Left lung (tissue), 10 donors: ENCODE measurements around the gene C19orf38. TPM values are rescaled to one million over a fixed set of nuclear protein-coding genes. Genes with fewer than 3 reads are reported as not detected.

Experiments
- ATAC-seq: fragments of 200-7000 bp; cut with Tn5 transposase; one replicate; pipeline ENCODE4 v1.9.1; 2020; ENCODE audit warnings: moderate library complexity
- DNase-seq, 4 donors: peaks; one replicate each; pipeline ENCODE4 v3.0.0-alpha.2; 2013 to 2020
- H3K27ac ChIP-seq, 2 donors: fragments of 200-600 bp; sonication (generic) in 1 of 2; one replicate each; pipeline versions ENCODE4 v1.5.0 to v1.8.0; 2020 to 2021
- H3K27me3 ChIP-seq, 2 donors: fragments of 200-600 bp; sonication (generic) in 1 of 2; one replicate each; pipeline versions ENCODE4 v1.5.0 to v1.8.0; 2020 to 2021
- H3K36me3 ChIP-seq, 2 donors: fragments of 200-600 bp; sonication (generic) in 1 of 2; one replicate each; pipeline versions ENCODE4 v1.5.0 to v1.8.0; 2020 to 2021
- H3K4me1 ChIP-seq, 2 donors: fragments of 200-600 bp; one replicate each; pipeline ENCODE4 v1.8.0; 2021
- H3K4me3 ChIP-seq, 2 donors: fragments of 200-600 bp; sonication (generic) in 1 of 2; one replicate each; pipeline versions ENCODE4 v1.5.0 to v1.8.0; 2020 to 2021; ENCODE audit warnings: mild to moderate bottlenecking in 1 of 2
- H3K9me3 ChIP-seq, 2 donors: fragments of 200-600 bp; sonication (generic) in 1 of 2; one replicate each; pipeline versions ENCODE4 v1.5.0 to v1.8.0; 2020 to 2021
- intact Hi-C, 2 donors: fragments of 100-400 bp; cut with DNase I; formaldehyde crosslinking; loops; one replicate each; pipeline versions ENCODE4 v1.11.2 to v1.14.2; 2022
- polyA plus RNA-seq, 6 donors: library from polyadenylated mRNA; unstranded; fragments of 120-200 nt; gene quantifications; one replicate each; pipeline ENCODE4 v1.2.1, GENCODE V29; 2013; ENCODE audit not compliant: insufficient read length in 6 of 6
- total RNA-seq, 2 donors: library from RNA; stranded (reverse); fragmentation: NEBNext Ultra II Directional; extraction: Animal tissue kit (Norgen Biotek cat#: 25700); gene quantifications; one replicate each; pipeline ENCODE4 v1.2.1, GENCODE V29; 2021
- TF ChIP-seq, protein P1 (sequence below), 2 donors: fragments of 200-600 bp; sonication (generic) in 1 of 2; IDR thresholded peaks; one replicate each; pipeline versions ENCODE4 v1.5.0 to v1.8.0; 2021; ENCODE audit warnings: antibody characterized with exemption in 2 of 2
- donor health status: DM: no; HTN: yes; CAD: no.
- donor health status: DM: no; HTN: no; CAD: no.

C19orf38 gene
- total and polyA plus RNA-seq, 8 donors: 2.8 to 11.8 (median 4.1) TPM

- H3K27me3 ChIP-seq: no peaks in the 10 kb centered on the region
- TF ChIP-seq, protein P1, sequence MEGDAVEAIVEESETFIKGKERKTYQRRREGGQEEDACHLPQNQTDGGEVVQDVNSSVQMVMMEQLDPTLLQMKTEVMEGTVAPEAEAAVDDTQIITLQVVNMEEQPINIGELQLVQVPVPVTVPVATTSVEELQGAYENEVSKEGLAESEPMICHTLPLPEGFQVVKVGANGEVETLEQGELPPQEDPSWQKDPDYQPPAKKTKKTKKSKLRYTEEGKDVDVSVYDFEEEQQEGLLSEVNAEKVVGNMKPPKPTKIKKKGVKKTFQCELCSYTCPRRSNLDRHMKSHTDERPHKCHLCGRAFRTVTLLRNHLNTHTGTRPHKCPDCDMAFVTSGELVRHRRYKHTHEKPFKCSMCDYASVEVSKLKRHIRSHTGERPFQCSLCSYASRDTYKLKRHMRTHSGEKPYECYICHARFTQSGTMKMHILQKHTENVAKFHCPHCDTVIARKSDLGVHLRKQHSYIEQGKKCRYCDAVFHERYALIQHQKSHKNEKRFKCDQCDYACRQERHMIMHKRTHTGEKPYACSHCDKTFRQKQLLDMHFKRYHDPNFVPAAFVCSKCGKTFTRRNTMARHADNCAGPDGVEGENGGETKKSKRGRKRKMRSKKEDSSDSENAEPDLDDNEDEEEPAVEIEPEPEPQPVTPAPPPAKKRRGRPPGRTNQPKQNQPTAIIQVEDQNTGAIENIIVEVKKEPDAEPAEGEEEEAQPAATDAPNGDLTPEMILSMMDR (IDR thresholded peaks at IDR 0.05): no peak
Observed at GRCh38 chr19:10894911-10895213, 46.6 kb downstream of the C19orf38 start.

GRCh38 chr19:10895363-10895762 lies 47.1 kb downstream of the C19orf38 start:
- no peaks in the 10 kb centered on the region for H3K36me3 ChIP-seq
- H3K4me1 ChIP-seq: peaks cover 6 to 10% of the 10 kb centered on the region in 2 donors
- H3K9me3 ChIP-seq: no peaks in the 10 kb centered on the region
- intact Hi-C loops: no loop called here
- TF ChIP-seq, protein P1 (IDR thresholded peaks at IDR 0.05): no peak
- no peak overlapping the region for H3K4me3 ChIP-seq
- no peak overlapping the region for H3K27ac ChIP-seq
- H3K27me3 ChIP-seq: no peaks in the 10 kb centered on the region
- DNase-seq (no peak), ATAC-seq (no peak)

More at GRCh38 chr19:10894911-10895213, 46.6 kb downstream of the C19orf38 start:
- DNase-seq (no peak), ATAC-seq (no peak)
- no peaks in the 10 kb centered on the region for H3K9me3 ChIP-seq
- no peaks in the 10 kb centered on the region for H3K36me3 ChIP-seq
- H3K4me3 ChIP-seq: no peak overlapping the region
- peaks cover 6 to 10% of the 10 kb centered on the region in 2 donors for H3K4me1 ChIP-seq
- H3K27ac ChIP-seq: no peak overlapping the region
- intact Hi-C loops: no loop called here

- H3K4me1 ChIP-seq: peaks cover 6 to 10% of the 10 kb centered on the region in 2 donors
- intact Hi-C loops: no loop called here
- H3K27me3 ChIP-seq: no peaks in the 10 kb centered on the region
- H3K36me3 ChIP-seq: no peaks in the 10 kb centered on the region
- H3K27ac ChIP-seq: no peak overlapping the region
- ATAC-seq (no peak), DNase-seq (no peak)
- no peaks in the 10 kb centered on the region for H3K9me3 ChIP-seq
- no peak overlapping the region for H3K4me3 ChIP-seq
- TF ChIP-seq, protein P1 (IDR thresholded peaks at IDR 0.05): no peak
Observed at GRCh38 chr19:10895920-10896319, 47.7 kb downstream of the C19orf38 start.

DNA sequence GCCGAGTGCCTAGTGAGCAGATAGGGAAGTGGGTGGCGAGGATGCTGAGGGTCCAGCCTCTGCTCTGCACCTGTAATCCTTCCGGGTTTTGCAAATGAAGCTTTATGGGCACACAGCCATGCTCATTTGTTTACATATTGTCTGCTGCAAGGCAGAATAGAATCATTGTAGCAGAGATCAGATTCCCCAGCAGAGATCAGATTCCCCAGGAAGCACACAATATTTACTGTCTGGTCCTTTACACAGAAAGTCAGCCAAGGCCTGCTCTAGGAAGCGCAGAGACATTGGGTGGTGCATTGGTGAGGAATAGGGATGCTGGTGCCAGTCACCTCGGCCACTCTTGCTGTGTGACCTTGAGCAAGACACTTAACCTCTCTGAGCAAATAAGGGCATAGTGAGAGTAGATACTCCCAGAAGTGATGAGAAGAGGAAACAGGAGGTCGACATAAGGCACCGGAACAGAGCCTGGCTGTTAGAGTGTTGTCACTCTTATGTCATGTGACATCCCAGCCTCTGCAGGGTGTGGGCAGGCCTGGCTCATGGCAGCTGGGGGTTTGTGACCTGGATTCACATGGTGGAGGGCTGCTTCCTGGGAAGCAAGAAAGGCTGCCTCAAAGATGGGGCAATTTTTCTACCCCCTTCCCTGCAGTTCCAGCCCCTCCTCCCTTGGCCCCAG lies 48.8 kb downstream of the C19orf38 start:
- no peak for DNase-seq
- H3K27me3 ChIP-seq: no peaks in the 10 kb centered on the region
- H3K9me3 ChIP-seq: no peaks in the 10 kb centered on the region
- H3K36me3 ChIP-seq: no peaks in the 10 kb centered on the region
- H3K4me3 ChIP-seq: no peak overlapping the region
- H3K27ac ChIP-seq: no peak overlapping the region
- TF ChIP-seq, protein P1 (IDR thresholded peaks at IDR 0.05): no peak
- peak; percentile 10 for ATAC-seq
- intact Hi-C loops: no loop called here
- peaks cover 6 to 10% of the 10 kb centered on the region in 2 donors for H3K4me1 ChIP-seq

- no peak overlapping the region for H3K27ac ChIP-seq
- no peaks in the 10 kb centered on the region for H3K27me3 ChIP-seq
- peaks cover 6 to 10% of the 10 kb centered on the region in 2 donors for H3K4me1 ChIP-seq
- ATAC-seq (peak; percentile 3), DNase-seq (no peak)
- intact Hi-C loops: no loop called here
- TF ChIP-seq, protein P1 (IDR thresholded peaks at IDR 0.05): no peak
- H3K36me3 ChIP-seq: no peaks in the 10 kb centered on the region
- no peak overlapping the region for H3K4me3 ChIP-seq
- H3K9me3 ChIP-seq: peaks cover 0 to 2% of the 10 kb centered on the region in 2 donors
Observed at GRCh38 chr19:10898633-10899032, 50.4 kb downstream of the C19orf38 start.
